ENCODE measurements around the gene MR1.

DNA sequence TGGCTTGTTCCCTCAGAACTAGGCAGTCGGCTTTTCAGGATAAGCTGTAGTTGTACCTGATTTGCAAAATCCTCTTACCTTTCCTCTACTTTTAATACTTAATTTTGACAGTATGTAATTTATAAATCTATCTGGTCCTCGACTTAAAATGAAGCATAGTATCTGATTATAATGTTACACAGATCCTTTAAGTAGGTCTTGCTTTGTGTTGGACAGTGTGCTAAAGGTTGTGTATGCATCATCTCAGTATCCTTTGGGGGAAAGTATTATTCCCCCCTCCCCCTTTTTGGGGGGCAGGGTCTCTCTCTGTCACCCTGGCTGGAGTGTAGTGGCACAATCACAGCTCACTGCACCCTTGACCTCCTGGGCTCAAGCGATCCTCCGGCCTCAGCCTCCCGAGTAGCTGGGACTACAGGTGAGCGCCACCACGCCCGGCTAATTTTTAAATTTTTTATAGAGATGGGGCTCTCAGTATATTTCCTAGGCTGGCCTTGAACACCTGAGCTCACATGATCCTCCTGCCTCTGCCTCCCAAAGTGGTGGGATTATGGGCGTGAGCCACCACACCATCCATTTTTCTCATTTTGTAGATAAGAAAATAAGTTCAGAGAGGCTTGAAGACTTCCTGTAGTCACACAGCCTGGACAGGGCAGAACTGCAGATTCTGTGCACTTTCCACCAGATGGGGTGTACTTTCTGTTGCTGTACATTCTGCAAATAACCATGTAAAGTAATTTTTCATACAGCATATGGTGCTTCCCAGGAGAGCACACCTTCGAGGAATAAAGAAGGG lies 10.3 kb upstream of the MR1 start:
- TF ChIP-seq, protein P1, sequence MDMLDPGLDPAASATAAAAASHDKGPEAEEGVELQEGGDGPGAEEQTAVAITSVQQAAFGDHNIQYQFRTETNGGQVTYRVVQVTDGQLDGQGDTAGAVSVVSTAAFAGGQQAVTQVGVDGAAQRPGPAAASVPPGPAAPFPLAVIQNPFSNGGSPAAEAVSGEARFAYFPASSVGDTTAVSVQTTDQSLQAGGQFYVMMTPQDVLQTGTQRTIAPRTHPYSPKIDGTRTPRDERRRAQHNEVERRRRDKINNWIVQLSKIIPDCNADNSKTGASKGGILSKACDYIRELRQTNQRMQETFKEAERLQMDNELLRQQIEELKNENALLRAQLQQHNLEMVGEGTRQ (IDR thresholded peaks at IDR 0.05; ENCODE audit: borderline replicate concordance, low read depth, low read length): no peak
- TF ChIP-seq, protein P2, sequence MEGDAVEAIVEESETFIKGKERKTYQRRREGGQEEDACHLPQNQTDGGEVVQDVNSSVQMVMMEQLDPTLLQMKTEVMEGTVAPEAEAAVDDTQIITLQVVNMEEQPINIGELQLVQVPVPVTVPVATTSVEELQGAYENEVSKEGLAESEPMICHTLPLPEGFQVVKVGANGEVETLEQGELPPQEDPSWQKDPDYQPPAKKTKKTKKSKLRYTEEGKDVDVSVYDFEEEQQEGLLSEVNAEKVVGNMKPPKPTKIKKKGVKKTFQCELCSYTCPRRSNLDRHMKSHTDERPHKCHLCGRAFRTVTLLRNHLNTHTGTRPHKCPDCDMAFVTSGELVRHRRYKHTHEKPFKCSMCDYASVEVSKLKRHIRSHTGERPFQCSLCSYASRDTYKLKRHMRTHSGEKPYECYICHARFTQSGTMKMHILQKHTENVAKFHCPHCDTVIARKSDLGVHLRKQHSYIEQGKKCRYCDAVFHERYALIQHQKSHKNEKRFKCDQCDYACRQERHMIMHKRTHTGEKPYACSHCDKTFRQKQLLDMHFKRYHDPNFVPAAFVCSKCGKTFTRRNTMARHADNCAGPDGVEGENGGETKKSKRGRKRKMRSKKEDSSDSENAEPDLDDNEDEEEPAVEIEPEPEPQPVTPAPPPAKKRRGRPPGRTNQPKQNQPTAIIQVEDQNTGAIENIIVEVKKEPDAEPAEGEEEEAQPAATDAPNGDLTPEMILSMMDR (IDR thresholded peaks at IDR 0.05): no peak
- TF ChIP-seq, protein P3, sequence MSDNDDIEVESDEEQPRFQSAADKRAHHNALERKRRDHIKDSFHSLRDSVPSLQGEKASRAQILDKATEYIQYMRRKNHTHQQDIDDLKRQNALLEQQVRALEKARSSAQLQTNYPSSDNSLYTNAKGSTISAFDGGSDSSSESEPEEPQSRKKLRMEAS (IDR thresholded peaks at IDR 0.05; ENCODE audit: low read depth): no peak
- TF ChIP-seq POLR2AphosphoS5 (IDR thresholded peaks at IDR 0.05; ENCODE audit: low read depth, low read length) (no peak), NRF1 (IDR thresholded peaks at IDR 0.05; ENCODE audit: low read depth, low read length) (no peak)

Measured in SK-N-SH (cell line).